Hepatocyte (in vitro differentiated cells): ENCODE measurements around the gene TMEM131. TPM values are rescaled to one million over a fixed set of nuclear protein-coding genes. Genes with fewer than 3 reads are reported as not detected.

Source experiments
- DNase-seq: peaks from one replicate; pipeline ENCODE4 v3.0.0-alpha.2; 2016; ENCODE audit warnings: low spot score
- H2AFZ ChIP-seq: fragments of 200-600 bp; sonication (generic); 2 replicates; pipeline ENCODE4 v1.6.0; 2016; ENCODE audit warnings: antibody characterized with exemption, mild to moderate bottlenecking
- H3K27ac ChIP-seq: fragments of 200-600 bp; sonication (generic); 2 replicates; pipeline ENCODE4 v1.5.1; 2016; ENCODE audit warnings: mild to moderate bottlenecking
- H3K27me3 ChIP-seq: fragments of 200-600 bp; sonication (generic); 2 replicates; pipeline ENCODE4 v1.6.1; 2016
- H3K36me3 ChIP-seq: fragments of 200-600 bp; sonication (generic); replicated peaks from 2 replicates; pipeline ENCODE4 v1.5.1; 2016; ENCODE audit warnings: low read depth; ENCODE audit not compliant: insufficient read depth
- H3K4me1 ChIP-seq: fragments of 200-600 bp; sonication (generic); 2 replicates; pipeline ENCODE4 v1.5.1; 2016; ENCODE audit warnings: mild to moderate bottlenecking, moderate library complexity; ENCODE audit not compliant: insufficient read depth
- H3K4me2 ChIP-seq: fragments of 200-600 bp; sonication (generic); 2 replicates; pipeline ENCODE4 v1.6.0; 2016
- H3K4me3 ChIP-seq: fragments of 200-600 bp; sonication (generic); 2 replicates; pipeline ENCODE4 v1.5.1; 2016; ENCODE audit warnings: mild to moderate bottlenecking
- H3K79me2 ChIP-seq: fragments of 200-600 bp; sonication (generic); 2 replicates; pipeline ENCODE4 v1.6.0; 2017; ENCODE audit warnings: mild to moderate bottlenecking
- H3K9me2 ChIP-seq: fragments of 200-600 bp; sonication (generic); replicated peaks from 2 replicates; pipeline ENCODE4 v1.6.0; 2017; ENCODE audit warnings: mild to moderate bottlenecking; ENCODE audit not compliant: insufficient read depth
- H3K9me3 ChIP-seq: fragments of 200-600 bp; sonication (generic); 2 replicates; pipeline ENCODE4 v1.5.1; 2016; ENCODE audit warnings: low read depth, mild to moderate bottlenecking
- H4K20me1 ChIP-seq: fragments of 200-600 bp; sonication (generic); 2 replicates; pipeline ENCODE4 v1.6.0; 2016; ENCODE audit warnings: mild to moderate bottlenecking; ENCODE audit not compliant: insufficient read depth, poor library complexity, severe bottlenecking
- EZH2 ChIP-seq: fragments of 200-600 bp; sonication (generic); IDR thresholded peaks from 2 replicates; pipeline ENCODE4 v1.6.1; 2016; ENCODE audit warnings: antibody characterized with exemption, mild to moderate bottlenecking, borderline replicate concordance
- EZH2phosphoT487 ChIP-seq: fragments of 200-600 bp; sonication (generic); IDR thresholded peaks from one replicate; pipeline ENCODE4 v1.6.1; 2018; ENCODE audit warnings: antibody characterized with exemption, mild to moderate bottlenecking, low read depth, moderate library complexity; ENCODE audit not compliant: unreplicated experiment, severe bottlenecking
- WGBS: methylation state at CpG from one replicate; pipeline ENCODE4 v1.1.6; 2016; ENCODE audit warnings: low lambda C conversion rate; ENCODE audit errors: missing lambda C conversion rate; 5-methylcytosine and 5-hydroxymethylcytosine counted together
- polyA plus RNA-seq: library from polyadenylated mRNA; unstranded; fragments of >200 nt; fragmentation: Nextera tagmentation; extraction: Ambion mirVana; gene quantifications from 2 replicates; pipeline ENCODE4 v1.2.1, GENCODE V29; 2016
- total RNA-seq: library from RNA; depleted of rRNA; stranded (reverse); fragments of >200 nt; gene quantifications from 2 replicates; pipeline ENCODE4 v1.2.3, GENCODE V29; 2014
- TF ChIP-seq, protein P1 (sequence below): fragments of 200-600 bp; sonication (generic); IDR thresholded peaks from 2 replicates; pipeline ENCODE4 v1.5.1; 2016; ENCODE audit warnings: antibody characterized with exemption, mild to moderate bottlenecking; ENCODE audit not compliant: poor library complexity

TMEM131 gene
- total and polyA plus RNA-seq, 2 experiments from 2014 or later: 17.5 to 42.1 TPM

- no peak for DNase-seq
- Histone ChIP-seq H3K4me1 (no peaks in the 10 kb centered on the region), H3K27ac (no peak overlapping the region)
Measured at GRCh38 chr2:98020992-98021713, 25.4 kb upstream of the TMEM131 start.

DNA sequence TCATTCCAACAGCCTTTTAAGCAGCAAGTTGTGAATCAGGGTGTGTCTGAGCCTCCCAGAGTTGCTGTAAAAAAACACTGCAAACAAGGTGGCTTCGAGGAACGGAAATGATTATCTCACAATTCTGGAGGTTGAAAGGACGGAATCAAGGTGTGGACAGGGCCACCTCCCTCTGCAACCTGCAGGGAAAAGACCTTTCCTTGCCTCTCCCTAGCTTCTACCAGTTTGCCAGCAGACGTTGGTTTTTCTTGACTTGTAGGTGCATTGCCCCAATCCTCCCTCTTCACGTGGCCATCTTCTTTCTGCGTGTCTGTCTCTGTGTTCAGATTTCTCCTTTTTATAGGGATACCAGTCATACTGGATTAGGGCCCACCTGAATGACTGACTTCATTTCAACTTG, 24.8 kb upstream of the TMEM131 start:
- Histone ChIP-seq H3K27me3 (no peaks in the 10 kb centered on the region), H3K9me2 (no peaks in the 10 kb centered on the region), H3K4me1 (no peaks in the 10 kb centered on the region), H3K27ac (no peak overlapping the region), H3K79me2 (no peaks in the 10 kb centered on the region), H3K9me3 (no peaks in the 10 kb centered on the region), H3K36me3 (no peaks in the 10 kb centered on the region), H3K4me3 (no peak overlapping the region), H2AFZ (no peak overlapping the region), H3K4me2 (no peak overlapping the region), H4K20me1 (no peaks in the 10 kb centered on the region)
- TF ChIP-seq EZH2phosphoT487 (no peak), EZH2 (no peak)
- TF ChIP-seq, protein P1, sequence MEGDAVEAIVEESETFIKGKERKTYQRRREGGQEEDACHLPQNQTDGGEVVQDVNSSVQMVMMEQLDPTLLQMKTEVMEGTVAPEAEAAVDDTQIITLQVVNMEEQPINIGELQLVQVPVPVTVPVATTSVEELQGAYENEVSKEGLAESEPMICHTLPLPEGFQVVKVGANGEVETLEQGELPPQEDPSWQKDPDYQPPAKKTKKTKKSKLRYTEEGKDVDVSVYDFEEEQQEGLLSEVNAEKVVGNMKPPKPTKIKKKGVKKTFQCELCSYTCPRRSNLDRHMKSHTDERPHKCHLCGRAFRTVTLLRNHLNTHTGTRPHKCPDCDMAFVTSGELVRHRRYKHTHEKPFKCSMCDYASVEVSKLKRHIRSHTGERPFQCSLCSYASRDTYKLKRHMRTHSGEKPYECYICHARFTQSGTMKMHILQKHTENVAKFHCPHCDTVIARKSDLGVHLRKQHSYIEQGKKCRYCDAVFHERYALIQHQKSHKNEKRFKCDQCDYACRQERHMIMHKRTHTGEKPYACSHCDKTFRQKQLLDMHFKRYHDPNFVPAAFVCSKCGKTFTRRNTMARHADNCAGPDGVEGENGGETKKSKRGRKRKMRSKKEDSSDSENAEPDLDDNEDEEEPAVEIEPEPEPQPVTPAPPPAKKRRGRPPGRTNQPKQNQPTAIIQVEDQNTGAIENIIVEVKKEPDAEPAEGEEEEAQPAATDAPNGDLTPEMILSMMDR: no peak
- no peak for DNase-seq
- 85% methylated on average over 6 of the region's 6 CpGs for WGBS

More at GRCh38 chr2:98020992-98021713, 25.4 kb upstream of the TMEM131 start:
- Histone ChIP-seq H3K4me3 (no peak overlapping the region), H2AFZ (no peak overlapping the region), H3K36me3 (no peaks in the 10 kb centered on the region), H4K20me1 (no peaks in the 10 kb centered on the region), H3K9me3 (no peaks in the 10 kb centered on the region), H3K27me3 (no peaks in the 10 kb centered on the region), H3K9me2 (no peaks in the 10 kb centered on the region), H3K4me2 (no peak overlapping the region), H3K79me2 (no peaks in the 10 kb centered on the region)
- 92% methylated on average over 11 of the region's 11 CpGs for WGBS
- TF ChIP-seq, protein P1: no peak
- TF ChIP-seq EZH2 (no peak), EZH2phosphoT487 (no peak)

GRCh38 chr2:98016908-98017670, 21.3 kb upstream of the TMEM131 start:
- Histone ChIP-seq H3K4me2 (no peak overlapping the region), H3K27ac (no peak overlapping the region), H3K4me1 (no peaks in the 10 kb centered on the region), H3K36me3 (no peaks in the 10 kb centered on the region), H3K9me3 (no peaks in the 10 kb centered on the region), H3K27me3 (no peaks in the 10 kb centered on the region), H3K4me3 (no peak overlapping the region), H4K20me1 (no peaks in the 10 kb centered on the region), H2AFZ (no peak overlapping the region), H3K79me2 (no peaks in the 10 kb centered on the region), H3K9me2 (no peaks in the 10 kb centered on the region)
- no peak for DNase-seq
- WGBS: 77% methylated on average over 7 of the region's 7 CpGs
- TF ChIP-seq, protein P1: no peak
